Epithelial cell of prostate (primary cell): ENCODE data around the gene RET.

Source experiments
- DNase-seq: peaks from one replicate; pipeline ENCODE4 v3.0.0-alpha.2; 2011; ENCODE audit warnings: low read depth, low spot score
- H3K27ac ChIP-seq: fragments of 450-650 bp; 2 replicates; pipeline ENCODE4 v1.5.1; 2017; ENCODE audit warnings: mild to moderate bottlenecking

RET gene

GRCh38 chr10:43076876-43077420 is at the start of gene RET:
TSS of gene RET (plus strand) at chr10:43077069. CDS start at chr10:43077259, 190 bp downstream.
- no peak for DNase-seq
- no peak within 1 kb of the TSS for H3K27ac ChIP-seq

GRCh38 chr10:43027331-43027955 is 49.4 kb upstream of the RET start:
- no peak overlapping the region for H3K27ac ChIP-seq
- DNase-seq, result no peak

- no peak for DNase-seq
Observed at GRCh38 chr10:43028143-43028542, 48.7 kb upstream of the RET start.

GRCh38 chr10:43029043-43029442 is 47.8 kb upstream of the RET start:
- no peak for DNase-seq
- H3K27ac ChIP-seq, result no peak overlapping the region

More at GRCh38 chr10:43028143-43028542, 48.7 kb upstream of the RET start:
- no peak overlapping the region for H3K27ac ChIP-seq

DNA sequence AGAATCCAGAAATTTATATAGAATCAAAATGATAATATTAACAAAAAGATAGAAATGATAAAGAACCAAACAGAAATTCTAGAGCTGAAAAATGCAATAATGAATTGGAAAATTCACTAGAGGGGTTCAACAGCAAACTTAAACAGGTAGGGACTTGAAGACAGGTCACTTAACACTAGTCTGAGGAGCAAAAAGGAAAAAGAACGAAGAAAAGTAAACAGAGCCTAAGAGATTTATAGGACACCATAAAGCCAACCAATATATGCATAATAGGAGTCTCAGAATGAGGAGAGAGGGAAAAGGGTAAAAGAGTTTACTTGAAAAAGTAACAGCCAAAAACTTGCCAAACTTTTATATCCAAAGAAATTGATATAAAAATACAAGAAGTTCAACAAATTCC is 44.3 kb upstream of the RET start:
- no peak for DNase-seq
- H3K27ac ChIP-seq, result no peak overlapping the region

GRCh38 chr10:43035800-43036199 is 41.1 kb upstream of the RET start:
- no peak overlapping the region for H3K27ac ChIP-seq
- no peak for DNase-seq

DNA sequence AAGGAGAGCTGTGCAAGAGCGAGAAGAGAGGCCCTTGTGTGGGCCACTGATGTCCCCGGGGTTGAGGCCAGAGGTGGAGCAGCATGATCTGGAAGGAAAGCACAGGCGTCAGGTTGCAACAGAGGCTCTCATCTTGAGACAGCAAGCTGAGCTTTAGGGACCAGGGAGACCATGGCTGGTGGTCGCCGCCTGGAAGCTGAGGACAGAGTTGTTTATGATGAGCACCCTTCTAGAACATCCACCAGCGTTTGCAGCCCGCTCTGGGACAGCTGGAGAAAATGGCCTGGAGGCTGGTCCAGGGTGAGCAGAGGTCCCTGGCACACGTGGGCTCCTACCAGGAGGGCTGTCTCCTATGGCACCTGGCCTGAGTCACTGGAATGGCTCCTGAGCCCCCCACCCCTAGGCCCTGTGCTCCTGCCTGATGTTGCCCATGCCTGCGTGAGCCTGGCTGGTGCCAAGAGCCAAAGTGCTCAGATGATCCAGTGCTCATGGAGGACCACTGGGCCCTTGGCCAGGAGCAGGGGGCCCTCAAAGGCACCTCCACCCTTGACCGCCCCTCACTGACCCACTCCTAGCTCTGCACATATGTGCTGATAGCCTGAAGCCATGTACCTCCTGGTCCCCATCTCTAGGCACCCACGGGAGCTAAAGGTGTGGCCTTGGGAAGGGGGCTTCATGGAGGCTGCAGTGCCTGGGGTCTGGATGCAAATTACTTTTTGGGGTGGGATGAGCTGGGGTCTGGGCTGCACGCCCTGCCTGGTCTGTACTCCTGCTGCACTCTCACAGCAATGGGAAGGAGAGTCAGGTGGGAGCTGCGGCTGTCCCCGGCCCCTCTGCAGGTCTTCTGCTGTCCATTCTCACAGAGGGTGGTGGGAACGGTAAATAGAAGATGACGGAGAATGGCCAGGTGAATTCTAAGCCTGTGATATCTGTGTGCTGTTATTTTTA is 40.1 kb upstream of the RET start:
- no peak for DNase-seq
- no peak overlapping the region for H3K27ac ChIP-seq

- no peak for DNase-seq
- H3K27ac ChIP-seq, result no peak overlapping the region
Observed at GRCh38 chr10:43037440-43037839, 39.4 kb upstream of the RET start.

GRCh38 chr10:43037942-43038782 is 38.7 kb upstream of the RET start:
- no peak for DNase-seq
- no peak overlapping the region for H3K27ac ChIP-seq

GRCh38 chr10:43038783-43039623 is 37.9 kb upstream of the RET start:
- no peak overlapping the region for H3K27ac ChIP-seq
- DNase-seq, result no peak

GRCh38 chr10:43039624-43040481 is 37.0 kb upstream of the RET start:
- no peak overlapping the region for H3K27ac ChIP-seq
- DNase-seq, result no peak

- H3K27ac ChIP-seq, result no peak overlapping the region
- no peak for DNase-seq
Observed at GRCh38 chr10:43040482-43041256, 36.2 kb upstream of the RET start.

DNA sequence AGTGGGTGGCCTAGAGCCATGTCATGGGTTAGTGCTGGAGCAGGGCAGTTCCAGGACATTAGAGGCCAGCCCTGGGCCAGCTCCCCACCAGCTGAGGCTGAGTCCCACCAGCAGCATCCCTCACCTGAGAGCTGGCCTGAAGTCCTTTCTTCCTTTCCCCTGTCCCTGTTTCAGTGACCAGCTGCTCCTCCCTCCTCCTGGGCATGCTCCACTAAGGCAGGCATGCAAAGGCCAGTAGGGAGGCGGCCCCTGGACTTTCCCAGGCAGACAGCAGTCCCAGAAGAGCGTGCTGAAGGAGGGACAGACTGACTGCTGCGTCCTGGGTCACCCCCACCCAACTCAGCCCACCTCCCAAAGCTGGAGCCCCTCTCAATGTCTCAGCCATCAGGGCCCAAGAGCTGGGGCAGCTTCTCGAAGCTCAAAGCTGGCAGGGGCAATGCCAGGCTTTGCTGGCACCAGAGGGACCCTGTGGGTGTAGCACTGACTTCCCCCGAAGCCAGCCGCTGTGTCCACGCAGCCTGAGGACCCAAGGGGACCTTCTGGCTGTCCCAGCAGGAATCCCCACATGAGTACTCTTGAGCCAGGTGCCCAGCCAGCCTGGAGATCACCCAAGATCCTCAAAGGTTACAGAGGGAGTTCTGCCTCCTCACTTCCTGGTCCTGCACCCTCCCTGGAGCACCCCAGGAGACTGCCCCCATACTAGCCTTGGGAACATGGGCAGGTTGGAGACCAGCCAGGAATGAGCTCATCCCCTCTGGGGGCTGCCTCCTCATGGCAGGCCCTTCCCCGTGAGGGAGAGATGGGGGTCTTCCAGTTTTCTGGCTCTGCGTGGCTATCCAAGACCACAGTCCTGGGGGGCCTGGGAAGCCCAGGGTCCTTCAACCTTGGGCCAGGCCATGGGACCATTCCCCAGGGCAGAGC is 35.2 kb upstream of the RET start:
- no peak for DNase-seq

DNA sequence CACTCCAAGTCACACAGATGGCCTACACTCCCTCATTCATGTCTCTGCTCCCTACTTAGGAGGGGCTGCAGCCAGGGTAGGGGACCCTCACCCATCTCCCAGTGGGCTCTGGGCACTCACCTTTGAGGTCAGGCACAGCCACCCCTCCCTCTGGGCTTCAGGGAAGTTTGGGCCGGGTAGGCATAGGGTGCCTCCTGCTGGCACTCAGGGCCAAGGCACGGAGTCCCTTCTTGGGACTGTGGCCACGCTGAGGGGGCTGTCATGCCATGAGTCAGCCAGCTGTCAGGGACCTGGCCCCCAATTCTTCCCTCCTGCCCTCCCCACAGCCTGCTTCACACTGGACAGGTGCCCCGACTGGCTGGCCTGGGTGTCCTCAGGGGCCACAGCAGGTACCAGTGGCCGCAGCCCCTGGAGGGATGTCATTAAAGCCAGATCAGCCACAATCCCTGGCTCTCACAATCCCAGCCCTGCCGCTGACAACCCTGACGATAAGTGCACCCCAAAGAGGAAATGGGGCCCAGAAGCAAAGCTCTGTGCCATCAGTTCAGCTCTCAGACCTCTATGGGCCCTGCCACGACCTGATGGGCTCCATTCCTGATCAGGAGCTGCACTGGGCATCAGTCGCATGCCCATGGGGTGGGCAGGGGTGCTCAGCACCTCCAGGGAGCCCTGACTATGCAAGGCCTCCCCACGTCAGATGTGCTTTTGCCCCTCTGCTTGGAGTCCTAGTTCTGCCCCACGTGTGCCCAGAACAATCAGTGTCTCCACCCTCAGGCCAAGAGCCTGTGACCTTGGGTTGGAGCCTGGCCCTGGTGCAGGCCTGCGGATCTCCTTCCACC is 34.1 kb upstream of the RET start:
- H3K27ac ChIP-seq, result no peak overlapping the region
- no peak for DNase-seq

More for the DNA sequence above, 35.2 kb upstream of the RET start:
- H3K27ac ChIP-seq, result no peak overlapping the region

GRCh38 chr10:43043342-43043772 is 33.5 kb upstream of the RET start:
- no peak overlapping the region for H3K27ac ChIP-seq
- DNase-seq, result no peak
